ENCODE data around the gene PACS1. TPM values are rescaled to one million over a fixed set of nuclear protein-coding genes. Genes with fewer than 3 reads are reported as not detected.
"Not testable (repeated sequence)": the region's sequence is repeated elsewhere in the genome, so short reads cannot be mapped to it uniquely, and the experiment has no call there.

PACS1 gene
- total RNA-seq, 1 experiment from 2014 or later = 91.8 TPM

- Histone ChIP-seq H3K4me3 (ENCODE audit: low read depth in 2 of 2, low read length in 2 of 2) (no peak overlapping the region), H3K9me3 (ENCODE audit: control insufficient read depth, insufficient read depth, low read depth, low read length) (no peaks in the 10 kb centered on the region), H3K4me1 (ENCODE audit: control insufficient read depth, insufficient read depth, low read length) (0 out of 2 replicates have a peak, but pooled peaks cover 3% of the 10 kb centered on the region), H3K27me3 (ENCODE audit: control insufficient read depth, insufficient read depth, low read length) (no peaks in the 10 kb centered on the region), H3K36me3 (ENCODE audit: control insufficient read depth, insufficient read depth, low read length) (no peaks in the 10 kb centered on the region), H3K27ac (ENCODE audit: low read length) (no peak overlapping the region)
- ATAC-seq (no peak), DNase-seq (ENCODE audit: low read depth, low spot score) (no peak)
- POLR2A ChIA-PET = no interaction called here
- BruUV-seq (replicated peaks) = no TSS peak
- TF ChIP-seq POLR2AphosphoS5 (IDR thresholded peaks at IDR 0.05; ENCODE audit: low read depth, low read length) (no peak), CTCF (IDR thresholded peaks at IDR 0.05) (no peak), SIN3A (IDR thresholded peaks at IDR 0.05; ENCODE audit: borderline replicate concordance, insufficient read depth, low read depth, low read length) (no peak), REST (IDR thresholded peaks at IDR 0.05; ENCODE audit: insufficient read depth in 1 of 2, low read depth in 2 of 2, low read length in 1 of 2) (no peak), TCF7L2 (IDR thresholded peaks at IDR 0.05; ENCODE audit: low read depth, low read length) (no peak)
- in situ Hi-C loops (cut with HindIII; ENCODE audit: low pct_unique_long_range_greater_than_20kb, low sequenced_read_pairs) (no loop called here), intact Hi-C loops (cut with micrococcal nuclease; ENCODE audit: unreplicated experiment) (no loop called here)
- CTCF ChIA-PET = no interaction called here
Observed at GRCh38 chr11:66090288-66090687, 20.2 kb downstream of the PACS1 start.

- ATAC-seq; POLR2A ChIA-PET; CTCF ChIA-PET; DNase-seq (ENCODE audit: low read depth, low spot score); H3K36me3 ChIP-seq (ENCODE audit: control insufficient read depth, insufficient read depth, low read length); intact Hi-C loops (cut with micrococcal nuclease; ENCODE audit: unreplicated experiment); in situ Hi-C loops (cut with HindIII; ENCODE audit: low pct_unique_long_range_greater_than_20kb, low sequenced_read_pairs); H3K27me3 ChIP-seq (ENCODE audit: control insufficient read depth, insufficient read depth, low read length); H3K9me3 ChIP-seq (ENCODE audit: control insufficient read depth, insufficient read depth, low read depth, low read length); H3K4me3 ChIP-seq (ENCODE audit: low read depth in 2 of 2, low read length in 2 of 2); H3K4me1 ChIP-seq (ENCODE audit: control insufficient read depth, insufficient read depth, low read length); H3K27ac ChIP-seq (ENCODE audit: low read length); BruUV-seq (replicated peaks): not testable (repeated sequence)
Observed at GRCh38 chr11:66092125-66092524, 22.1 kb downstream of the PACS1 start.

GRCh38 chr11:66099746-66100145 lies 29.7 kb downstream of the PACS1 start:
- H3K27ac ChIP-seq (ENCODE audit: low read length); BruUV-seq (replicated peaks); CTCF ChIA-PET: not testable (repeated sequence)

More at GRCh38 chr11:66099746-66100145, 29.7 kb downstream of the PACS1 start:
- in situ Hi-C loops (cut with HindIII; ENCODE audit: low pct_unique_long_range_greater_than_20kb, low sequenced_read_pairs); H3K4me3 ChIP-seq (ENCODE audit: low read depth in 2 of 2, low read length in 2 of 2); intact Hi-C loops (cut with micrococcal nuclease; ENCODE audit: unreplicated experiment); POLR2A ChIA-PET; H3K27me3 ChIP-seq (ENCODE audit: control insufficient read depth, insufficient read depth, low read length); H3K9me3 ChIP-seq (ENCODE audit: control insufficient read depth, insufficient read depth, low read depth, low read length); DNase-seq (ENCODE audit: low read depth, low spot score); ATAC-seq; H3K36me3 ChIP-seq (ENCODE audit: control insufficient read depth, insufficient read depth, low read length): not testable (repeated sequence)
- H3K4me1 ChIP-seq (ENCODE audit: control insufficient read depth, insufficient read depth, low read length) = peaks cover 17% of the 10 kb centered on the region

Measured in Panc1 (cell line).